GM21390 (cell line): ENCODE results near the gene ADTRP.
A peak's percentile ranks its signal among the peaks of the same experiment; 100 is the strongest.
"Not testable (repeated sequence)": the region's sequence is repeated elsewhere in the genome, so short reads cannot be mapped to it uniquely, and the experiment has no call there.

Source experiments
- ATAC-seq: cut with Tn5 transposase; IDR thresholded peaks from one replicate; pipeline ENCODE4 v1.9.1; 2021; ENCODE audit not compliant: unreplicated experiment

ADTRP gene

GRCh38 chr6:11804135-11804534 is 25.5 kb upstream of the ADTRP start:
- no peak for ATAC-seq

GRCh38 chr6:11803591-11803971 is 25.0 kb upstream of the ADTRP start:
- no peak for ATAC-seq

- no peak for ATAC-seq
These were observed 24.4 kb upstream of the ADTRP start for GRCh38 chr6:11802886-11803590.

- ATAC-seq, result not testable (repeated sequence)
These were observed 21.9 kb upstream of the ADTRP start for GRCh38 chr6:11800531-11800930.

- no peak for ATAC-seq
These were observed 19.9 kb upstream of the ADTRP start for GRCh38 chr6:11798538-11798937.

- no peak for ATAC-seq
These were observed 19.5 kb upstream of the ADTRP start for GRCh38 chr6:11798096-11798495.

GRCh38 chr6:11796829-11797228 is 18.2 kb upstream of the ADTRP start:
- ATAC-seq, result no peak

- ATAC-seq, result no peak
These were observed 16.8 kb upstream of the ADTRP start for GRCh38 chr6:11795403-11795802.

GRCh38 chr6:11793277-11793676 is 14.7 kb upstream of the ADTRP start:
- no peak for ATAC-seq

GRCh38 chr6:11791354-11792107 is 12.9 kb upstream of the ADTRP start:
- no peak for ATAC-seq

GRCh38 chr6:11789744-11790143 is 11.1 kb upstream of the ADTRP start:
- ATAC-seq, result no peak

GRCh38 chr6:11788043-11788442 is 9.4 kb upstream of the ADTRP start:
- ATAC-seq, result no peak

- ATAC-seq, result peak; percentile 88
These were observed 7.4 kb upstream of the ADTRP start for GRCh38 chr6:11785774-11786579.

GRCh38 chr6:11785415-11785773 is 6.8 kb upstream of the ADTRP start:
- ATAC-seq, result peak; percentile 66

- no peak for ATAC-seq
These were observed 5.7 kb upstream of the ADTRP start for GRCh38 chr6:11784341-11784740.

- ATAC-seq, result no peak
These were observed 5.0 kb upstream of the ADTRP start for GRCh38 chr6:11783524-11784064.

- ATAC-seq, result no peak
These were observed 3.9 kb upstream of the ADTRP start for GRCh38 chr6:11782524-11782923.

- no peak for ATAC-seq
These were observed 1.5 kb upstream of the ADTRP start for GRCh38 chr6:11780097-11780428.

GRCh38 chr6:11779329-11780096 is 910 bp upstream of the ADTRP start:
- ATAC-seq, result no peak

GRCh38 chr6:11778036-11778435 is 567 bp downstream of the ADTRP start:
- ATAC-seq, result no peak
